NT2/D1 (cell line): Measurements from ENCODE around the gene GPRASP2.

ENCODE experiments used
- SUZ12 ChIP-seq: IDR thresholded peaks from 2 replicates; pipeline ENCODE4 v1.6.1; 2011; ENCODE audit not compliant: insufficient read length, insufficient read depth; ENCODE audit errors: extremely low read depth
- YY1 ChIP-seq: IDR thresholded peaks from 2 replicates; pipeline ENCODE4 v1.6.1; 2011; ENCODE audit not compliant: insufficient read length, insufficient read depth
- ZNF274 ChIP-seq: IDR thresholded peaks from 2 replicates; pipeline ENCODE4 v1.6.1; 2011; ENCODE audit warnings: mild to moderate bottlenecking, low read depth, low read length

GRCh38 chrX:102745513-102745856 is 33.2 kb downstream of the GPRASP2 start:
- TF ChIP-seq SUZ12, result no peak
- TF ChIP-seq ZNF274, result no peak
- TF ChIP-seq YY1, result no peak
